ENCODE results near the gene NR2F1-AS1. TPM values are rescaled to one million over a fixed set of nuclear protein-coding genes. Genes with fewer than 3 reads are reported as not detected.
"Not testable (repeated sequence)": the region's sequence is repeated elsewhere in the genome, so short reads cannot be mapped to it uniquely, and the experiment has no call there.

The NR2F1-AS1 gene
- total and polyA plus RNA-seq, 2 experiments from 2014 or later, result 8.3 to 36.0 TPM

DNA sequence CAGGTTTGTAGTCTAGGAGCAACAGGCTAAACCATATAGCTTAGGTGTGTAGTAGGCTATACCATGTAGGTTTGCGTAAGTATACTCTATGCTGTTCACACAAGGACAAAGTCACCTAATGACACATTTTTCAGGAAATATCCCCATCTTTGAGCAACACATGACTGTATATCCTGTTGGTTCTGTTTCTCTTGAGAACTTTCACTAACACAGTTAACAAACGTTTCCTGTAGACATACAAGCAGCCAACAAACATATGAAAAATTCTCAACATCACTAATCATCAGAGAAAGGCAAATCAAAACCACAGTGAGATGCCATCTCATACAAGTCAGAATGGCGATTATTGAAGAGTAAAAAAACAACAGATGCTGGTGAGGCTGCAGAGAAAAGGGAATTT lies 68.2 kb downstream of the NR2F1-AS1 start:
- Histone ChIP-seq H3K27ac (peak overlapping the region; percentile 76), H3K9ac (peak overlapping the region; percentile 39), H3K9me2 (ENCODE audit: insufficient read depth) (no peaks in the 10 kb centered on the region), H4K20me1 (ENCODE audit: insufficient read depth) (no peaks in the 10 kb centered on the region), H3K9me3 (ENCODE audit: low read depth) (no peaks in the 10 kb centered on the region), H3K36me3 (ENCODE audit: low read depth) (no peaks in the 10 kb centered on the region), H3K27me3 (replicated peaks; ENCODE audit: insufficient read depth) (no peaks in the 10 kb centered on the region), H3K4me3 (no peak overlapping the region), H2AFZ (no peak overlapping the region), H3K79me2 (ENCODE audit: insufficient read depth) (peaks cover 3% of the 10 kb centered on the region), H3K4me2 (ENCODE audit: unreplicated experiment) (peak overlapping the region; percentile 33), H3F3A (ENCODE audit: insufficient read depth) (peaks cover 22% of the 10 kb centered on the region), H3K4me1 (ENCODE audit: insufficient read depth) (peaks cover 24% of the 10 kb centered on the region)
- TF ChIP-seq EZH2phosphoT487 (IDR thresholded peaks at IDR 0.05; ENCODE audit: insufficient read depth, low read depth), result no peak
- no peak for TF ChIP-seq EZH2 (IDR thresholded peaks at IDR 0.05; ENCODE audit: insufficient read depth, poor library complexity, severe bottlenecking)
- in situ Hi-C loops (cut with MboI), result no loop called here
- 8 to 10% methylated on average over 3 of the region's 3 CpGs for WGBS, 2 experiments (ENCODE audit: low coverage in 1 of 2, low lambda C conversion rate in 2 of 2, missing lambda C conversion rate in 2 of 2)
- DNase-seq, result peak; percentile 89

DNA sequence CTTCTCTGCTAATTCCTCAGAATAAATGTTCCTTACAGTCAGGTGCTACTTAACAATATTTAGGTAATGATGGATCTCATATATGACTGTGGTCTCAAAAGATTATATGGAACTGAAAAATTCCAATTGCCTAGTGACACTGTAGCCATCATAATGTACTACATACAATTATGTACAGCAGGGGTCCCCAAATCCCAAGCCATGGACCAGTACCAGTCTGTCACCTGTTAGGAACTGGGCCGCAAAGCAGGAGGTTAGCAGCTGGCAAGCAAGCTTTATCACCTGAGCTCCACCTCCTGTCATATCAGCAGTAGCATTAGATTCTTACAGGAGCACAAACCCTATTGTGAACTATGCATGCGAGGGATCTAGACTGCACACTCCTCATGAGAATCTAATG lies 69.6 kb downstream of the NR2F1-AS1 start:
- H3F3A ChIP-seq (ENCODE audit: insufficient read depth), result peaks cover 22% of the 10 kb centered on the region
- H3K4me2 ChIP-seq (ENCODE audit: unreplicated experiment), result no peak overlapping the region
- no peak for TF ChIP-seq EZH2 (IDR thresholded peaks at IDR 0.05; ENCODE audit: insufficient read depth, poor library complexity, severe bottlenecking)
- no peak for TF ChIP-seq EZH2phosphoT487 (IDR thresholded peaks at IDR 0.05; ENCODE audit: insufficient read depth, low read depth)
- no peak overlapping the region for H2AFZ ChIP-seq
- H3K9me3 ChIP-seq (ENCODE audit: low read depth), result no peaks in the 10 kb centered on the region
- no peak overlapping the region for H3K4me3 ChIP-seq
- H3K9ac ChIP-seq, result no peak overlapping the region
- H3K27me3 ChIP-seq (replicated peaks; ENCODE audit: insufficient read depth), result no peaks in the 10 kb centered on the region
- no peaks in the 10 kb centered on the region; the same call in 1 of the 2 replicates for H3K79me2 ChIP-seq (ENCODE audit: insufficient read depth)
- DNase-seq, result no peak
- no peaks in the 10 kb centered on the region for H3K36me3 ChIP-seq (ENCODE audit: low read depth)
- in situ Hi-C loops (cut with MboI), result no loop called here
- no peak overlapping the region for H3K27ac ChIP-seq
- peaks cover 24% of the 10 kb centered on the region for H3K4me1 ChIP-seq (ENCODE audit: insufficient read depth)
- no peaks in the 10 kb centered on the region for H3K9me2 ChIP-seq (ENCODE audit: insufficient read depth)
- WGBS, 2 experiments (ENCODE audit: low coverage in 1 of 2, low lambda C conversion rate in 2 of 2, missing lambda C conversion rate in 2 of 2), result 96 to 97% methylated on average over 2 of the region's 2 CpGs
- no peaks in the 10 kb centered on the region for H4K20me1 ChIP-seq (ENCODE audit: insufficient read depth)

DNA sequence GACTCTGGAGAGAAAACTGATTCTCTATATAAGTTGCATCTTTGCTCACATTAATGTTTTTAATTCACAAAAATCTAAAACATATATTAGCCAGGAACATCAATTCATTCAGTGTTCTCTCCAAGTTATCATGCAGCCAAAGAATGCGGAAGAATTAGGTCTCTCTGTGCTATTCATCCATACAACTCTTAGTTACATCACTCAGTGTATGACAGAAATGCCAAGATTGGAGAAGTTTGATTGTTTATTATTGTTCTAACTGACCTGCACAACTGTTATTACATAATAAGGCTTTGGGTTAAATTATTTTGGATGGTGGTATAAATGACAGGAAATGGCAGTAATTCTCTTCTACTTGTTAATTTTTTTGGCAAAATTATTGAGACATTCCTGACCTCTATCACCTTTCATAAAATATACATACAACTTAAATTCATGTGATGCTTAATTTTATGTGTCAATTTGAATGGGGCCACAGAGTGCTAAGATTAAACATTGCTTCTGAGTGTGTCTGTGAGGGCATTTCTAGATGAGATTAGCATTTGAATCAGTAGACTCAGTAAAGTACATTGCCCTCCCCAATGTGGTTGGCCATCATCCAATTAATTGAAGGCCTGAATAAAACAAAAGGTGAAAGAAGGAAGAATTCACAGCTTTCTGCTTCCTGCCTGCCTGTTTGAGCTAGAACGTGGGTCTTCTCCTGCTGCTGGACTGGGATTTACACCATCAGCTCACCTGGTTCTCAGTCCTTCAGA lies 70.2 kb downstream of the NR2F1-AS1 start:
- Histone ChIP-seq H3K9me2 (ENCODE audit: insufficient read depth) (no peaks in the 10 kb centered on the region), H3K27ac (no peak overlapping the region), H3K9me3 (ENCODE audit: low read depth) (no peaks in the 10 kb centered on the region), H3K9ac (no peak overlapping the region), H3K36me3 (ENCODE audit: low read depth) (no peaks in the 10 kb centered on the region), H4K20me1 (ENCODE audit: insufficient read depth) (no peaks in the 10 kb centered on the region), H3K79me2 (ENCODE audit: insufficient read depth) (no peaks in the 10 kb centered on the region; the same call in 1 of the 2 replicates), H3F3A (ENCODE audit: insufficient read depth) (peaks cover 22% of the 10 kb centered on the region), H3K27me3 (replicated peaks; ENCODE audit: insufficient read depth) (no peaks in the 10 kb centered on the region), H3K4me1 (ENCODE audit: insufficient read depth) (peaks cover 24% of the 10 kb centered on the region), H2AFZ (no peak overlapping the region), H3K4me2 (ENCODE audit: unreplicated experiment) (no peak overlapping the region), H3K4me3 (no peak overlapping the region)
- no peak for DNase-seq
- 97 to 98% methylated on average over 2 of the region's 2 CpGs for WGBS, 2 experiments (ENCODE audit: low coverage in 1 of 2, low lambda C conversion rate in 2 of 2, missing lambda C conversion rate in 2 of 2)
- in situ Hi-C loops (cut with MboI), result no loop called here
- TF ChIP-seq EZH2 (IDR thresholded peaks at IDR 0.05; ENCODE audit: insufficient read depth, poor library complexity, severe bottlenecking) (no peak), EZH2phosphoT487 (IDR thresholded peaks at IDR 0.05; ENCODE audit: insufficient read depth, low read depth) (no peak)

DNA sequence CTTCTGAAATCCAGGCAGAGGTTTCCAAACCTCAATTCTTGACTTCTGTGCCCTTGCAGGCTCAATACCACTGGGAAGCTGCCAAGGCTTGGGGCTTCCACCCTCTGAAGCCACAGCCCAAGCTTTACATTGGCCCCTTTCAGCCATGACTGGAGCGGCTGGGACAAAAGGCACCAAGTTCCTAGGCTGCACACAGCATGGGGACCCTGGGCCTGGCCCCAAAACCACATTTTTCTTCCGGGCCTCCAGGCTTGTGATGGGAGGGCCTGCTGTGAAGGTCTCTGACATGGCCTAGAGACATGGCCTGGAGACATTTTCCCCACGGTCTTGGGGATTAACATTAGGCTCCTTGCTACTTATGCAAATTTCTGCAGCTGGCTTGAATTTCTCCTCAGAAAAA lies 75.5 kb downstream of the NR2F1-AS1 start:
- in situ Hi-C loops (cut with MboI); H4K20me1 ChIP-seq (ENCODE audit: insufficient read depth); H3K9ac ChIP-seq; DNase-seq; H3K79me2 ChIP-seq (ENCODE audit: insufficient read depth); H3K27me3 ChIP-seq (replicated peaks; ENCODE audit: insufficient read depth); H3K9me2 ChIP-seq (ENCODE audit: insufficient read depth); H3K27ac ChIP-seq; H2AFZ ChIP-seq; H3K4me2 ChIP-seq (ENCODE audit: unreplicated experiment); H3K9me3 ChIP-seq (ENCODE audit: low read depth); H3K4me3 ChIP-seq; H3K36me3 ChIP-seq (ENCODE audit: low read depth): not testable (repeated sequence)
- 90 to 100% methylated on average over 3 of the region's 3 CpGs for WGBS, 2 experiments (ENCODE audit: low coverage in 1 of 2, low lambda C conversion rate in 2 of 2, missing lambda C conversion rate in 2 of 2)
- peaks cover 21% of the 10 kb centered on the region for H3K4me1 ChIP-seq (ENCODE audit: insufficient read depth)
- peaks cover 20% of the 10 kb centered on the region for H3F3A ChIP-seq (ENCODE audit: insufficient read depth)
